HEK293T (cell line): ENCODE measurements around the gene CBY1.

Source experiments
- BHLHE40 ChIP-seq: fragments of 450-650 bp; IDR thresholded peaks from 2 replicates; pipeline ENCODE4 v1.6.1; 2016; ENCODE audit warnings: mild to moderate bottlenecking, moderate library complexity, borderline replicate concordance
- CTBP1 ChIP-seq: fragments of 450-650 bp; IDR thresholded peaks from 2 replicates; pipeline ENCODE4 v1.6.1; 2016; ENCODE audit warnings: borderline replicate concordance
- FOXA1 ChIP-seq: fragments of 450-650 bp; IDR thresholded peaks from 2 replicates; pipeline ENCODE4 v1.6.1; 2016; ENCODE audit warnings: mild to moderate bottlenecking
- FOXK2 ChIP-seq: fragments of 450-650 bp; IDR thresholded peaks from 2 replicates; pipeline ENCODE4 v1.6.1; 2016; ENCODE audit warnings: mild to moderate bottlenecking
- FOXM1 ChIP-seq: fragments of 450-650 bp; IDR thresholded peaks from 2 replicates; pipeline ENCODE4 v1.6.1; 2017; ENCODE audit warnings: mild to moderate bottlenecking, borderline replicate concordance
- HDGF ChIP-seq: fragments of 450-650 bp; IDR thresholded peaks from 2 replicates; pipeline ENCODE4 v1.6.1; 2017; ENCODE audit warnings: antibody characterized with exemption, borderline replicate concordance
- PKNOX1 ChIP-seq: fragments of 450-650 bp; IDR thresholded peaks from 2 replicates; pipeline ENCODE4 v1.6.1; 2016
- SP1 ChIP-seq: fragments of 450-650 bp; IDR thresholded peaks from 2 replicates; pipeline ENCODE4 v1.6.1; 2017
- TARDBP ChIP-seq: fragments of 450-650 bp; IDR thresholded peaks from 2 replicates; pipeline ENCODE4 v1.6.1; 2016
- ZNF384 ChIP-seq: fragments of 450-650 bp; IDR thresholded peaks from 2 replicates; pipeline ENCODE4 v1.6.1; 2016

GRCh38 chr22:38652859-38653258 lies 3.6 kb upstream of the CBY1 start:
- TF ChIP-seq CTBP1, result no peak
- no peak for TF ChIP-seq ZNF384
- no peak for TF ChIP-seq FOXM1
- TF ChIP-seq PKNOX1, result peak; percentile 22; the same call in 1 of the 2 replicates
- no peak for TF ChIP-seq BHLHE40
- no peak for TF ChIP-seq SP1
- TF ChIP-seq HDGF, result no peak
- TF ChIP-seq FOXA1, result no peak
- no peak for TF ChIP-seq TARDBP
- TF ChIP-seq FOXK2, result no peak
